SU-DHL-6 (cell line): ENCODE results near the gene WNT5A.

Experiments used
- H2AFZ ChIP-seq: fragments of 200-600 bp; sonication (generic); 2 replicates; pipeline ENCODE4 v1.6.1; 2014; ENCODE audit warnings: low read depth, mild to moderate bottlenecking, moderate library complexity, mixed read lengths, antibody characterized with exemption, low read length; ENCODE audit not compliant: severe bottlenecking
- H3F3A ChIP-seq: fragments of 200-600 bp; shearing (Covaris generic); 2 replicates; pipeline ENCODE4 v1.6.0; 2016; ENCODE audit warnings: antibody characterized with exemption, mild to moderate bottlenecking; ENCODE audit not compliant: insufficient read depth
- H3K27ac ChIP-seq: fragments of 200-600 bp; sonication (generic); 2 replicates; pipeline ENCODE4 v1.5.1; 2016; ENCODE audit warnings: low read depth, mild to moderate bottlenecking, low read length, moderate library complexity, mixed read lengths
- H3K27me3 ChIP-seq: fragments of 200-600 bp; sonication (generic), shearing (Covaris generic); 2 replicates; pipeline ENCODE4 v1.6.0; 2014; ENCODE audit warnings: mild to moderate bottlenecking, low read length
- H3K36me3 ChIP-seq: fragments of 200-600 bp; sonication (generic); 2 replicates; pipeline ENCODE4 v1.6.1; 2014; ENCODE audit warnings: mild to moderate bottlenecking, low read length, mixed read lengths
- H3K4me2 ChIP-seq: fragments of 300-600, 200-600 bp; shearing (Covaris generic), sonication (generic); 2 replicates; pipeline ENCODE4 v1.6.0; 2014; ENCODE audit warnings: low read length, low read depth, mild to moderate bottlenecking; ENCODE audit not compliant: poor library complexity, severe bottlenecking
- H3K4me3 ChIP-seq: fragments of 200-600 bp; sonication (generic); 2 replicates; pipeline ENCODE4 v1.5.1; 2014; ENCODE audit warnings: antibody characterized with exemption, low read length, mild to moderate bottlenecking, mixed read lengths; ENCODE audit not compliant: insufficient read depth, poor library complexity, severe bottlenecking
- H3K79me2 ChIP-seq: fragments of 200-600 bp; sonication (generic); 2 replicates; pipeline ENCODE4 v1.6.1; 2014; ENCODE audit warnings: mild to moderate bottlenecking, low read length, moderate library complexity; ENCODE audit not compliant: insufficient read depth
- H3K9ac ChIP-seq: fragments of 200-600 bp; sonication (generic); 2 replicates; pipeline ENCODE4 v1.7.0; 2014; ENCODE audit warnings: mild to moderate bottlenecking, low read length
- H3K9me2 ChIP-seq: fragments of 200-600 bp; sonication (generic); replicated peaks from 2 replicates; pipeline ENCODE4 v1.6.1; 2014; ENCODE audit warnings: low read length; ENCODE audit not compliant: insufficient read depth
- H3K9me3 ChIP-seq: fragments of 200-600 bp; sonication (generic); 2 replicates; pipeline ENCODE4 v1.6.1; 2014; ENCODE audit warnings: low read length, mixed read lengths; ENCODE audit not compliant: insufficient read depth
- H4K20me1 ChIP-seq: fragments of 200-600 bp; sonication (generic); 2 replicates; pipeline ENCODE4 v1.6.1; 2014; ENCODE audit warnings: low read depth, mild to moderate bottlenecking, antibody characterized with exemption, low read length, moderate library complexity, mixed read lengths
- EZH2phosphoT487 ChIP-seq: fragments of 200-600 bp; sonication (generic), shearing (Covaris generic); conservative IDR thresholded peaks from 2 replicates; pipeline ENCODE4 v1.6.1; 2018; ENCODE audit warnings: mild to moderate bottlenecking, antibody characterized with exemption, low read length, moderate library complexity, mixed read lengths
- TF ChIP-seq, protein P1 (sequence below): fragments of 200-600 bp; sonication (generic); IDR thresholded peaks from one replicate; pipeline ENCODE4 v1.5.1; 2017; ENCODE audit warnings: antibody characterized with exemption, mild to moderate bottlenecking, low read length, moderate library complexity; ENCODE audit not compliant: insufficient read depth, poor library complexity, severe bottlenecking

The WNT5A gene

DNA sequence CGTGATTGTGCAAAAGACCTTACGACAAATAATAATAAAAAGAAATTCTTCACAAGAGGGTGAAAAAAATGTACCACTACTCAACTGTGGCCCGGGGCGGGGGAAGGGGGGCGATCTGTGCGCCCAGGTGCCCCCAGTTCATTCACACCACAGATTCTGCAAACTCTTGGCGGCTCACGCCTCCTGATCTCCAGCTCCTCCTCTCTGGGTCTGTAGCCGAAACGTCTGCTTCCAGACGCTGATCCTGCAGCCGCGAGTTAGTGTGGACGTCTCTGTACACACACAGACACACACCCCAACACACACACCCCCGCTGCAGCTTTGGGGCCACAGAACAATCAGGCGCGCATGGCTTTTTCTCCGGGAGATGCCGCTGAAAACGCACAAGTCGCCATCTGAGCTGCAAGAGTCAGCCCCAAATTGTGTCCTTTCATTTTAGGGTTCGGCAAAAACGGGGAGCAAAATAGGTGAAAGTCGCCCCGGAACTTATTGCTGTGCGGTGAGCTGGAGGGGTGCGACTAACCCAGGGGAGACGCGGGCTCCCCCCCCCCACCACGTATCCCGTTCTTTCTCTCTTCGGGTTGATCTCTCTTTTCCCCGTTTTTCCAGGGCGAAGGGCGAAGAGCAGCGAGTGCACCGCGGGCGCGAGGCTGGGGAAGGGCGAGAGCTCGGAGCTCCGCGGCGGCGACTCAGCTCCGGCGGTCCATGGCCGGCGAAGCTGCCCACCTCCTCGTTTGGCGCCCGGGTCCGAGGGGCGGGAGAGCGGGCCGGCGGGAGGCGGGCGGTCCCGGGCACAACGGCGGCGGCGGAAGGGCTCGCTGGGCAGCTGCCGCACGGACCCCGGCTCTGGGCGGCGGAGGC is 505 bp upstream of the WNT5A start:
- Histone ChIP-seq H3K9ac (no peak overlapping the region), H2AFZ (no peak overlapping the region), H3K27me3 (no peaks in the 10 kb centered on the region), H3K4me2 (peak overlapping the region; percentile 15), H3F3A (no peaks in the 10 kb centered on the region), H3K9me3 (no peaks in the 10 kb centered on the region), H3K9me2 (no peaks in the 10 kb centered on the region), H3K4me3 (no peak overlapping the region), H4K20me1 (no peaks in the 10 kb centered on the region), H3K27ac (no peak overlapping the region), H3K79me2 (no peaks in the 10 kb centered on the region), H3K36me3 (no peaks in the 10 kb centered on the region)
- no peak for TF ChIP-seq EZH2phosphoT487
- TF ChIP-seq, protein P1, sequence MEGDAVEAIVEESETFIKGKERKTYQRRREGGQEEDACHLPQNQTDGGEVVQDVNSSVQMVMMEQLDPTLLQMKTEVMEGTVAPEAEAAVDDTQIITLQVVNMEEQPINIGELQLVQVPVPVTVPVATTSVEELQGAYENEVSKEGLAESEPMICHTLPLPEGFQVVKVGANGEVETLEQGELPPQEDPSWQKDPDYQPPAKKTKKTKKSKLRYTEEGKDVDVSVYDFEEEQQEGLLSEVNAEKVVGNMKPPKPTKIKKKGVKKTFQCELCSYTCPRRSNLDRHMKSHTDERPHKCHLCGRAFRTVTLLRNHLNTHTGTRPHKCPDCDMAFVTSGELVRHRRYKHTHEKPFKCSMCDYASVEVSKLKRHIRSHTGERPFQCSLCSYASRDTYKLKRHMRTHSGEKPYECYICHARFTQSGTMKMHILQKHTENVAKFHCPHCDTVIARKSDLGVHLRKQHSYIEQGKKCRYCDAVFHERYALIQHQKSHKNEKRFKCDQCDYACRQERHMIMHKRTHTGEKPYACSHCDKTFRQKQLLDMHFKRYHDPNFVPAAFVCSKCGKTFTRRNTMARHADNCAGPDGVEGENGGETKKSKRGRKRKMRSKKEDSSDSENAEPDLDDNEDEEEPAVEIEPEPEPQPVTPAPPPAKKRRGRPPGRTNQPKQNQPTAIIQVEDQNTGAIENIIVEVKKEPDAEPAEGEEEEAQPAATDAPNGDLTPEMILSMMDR: no peak

DNA sequence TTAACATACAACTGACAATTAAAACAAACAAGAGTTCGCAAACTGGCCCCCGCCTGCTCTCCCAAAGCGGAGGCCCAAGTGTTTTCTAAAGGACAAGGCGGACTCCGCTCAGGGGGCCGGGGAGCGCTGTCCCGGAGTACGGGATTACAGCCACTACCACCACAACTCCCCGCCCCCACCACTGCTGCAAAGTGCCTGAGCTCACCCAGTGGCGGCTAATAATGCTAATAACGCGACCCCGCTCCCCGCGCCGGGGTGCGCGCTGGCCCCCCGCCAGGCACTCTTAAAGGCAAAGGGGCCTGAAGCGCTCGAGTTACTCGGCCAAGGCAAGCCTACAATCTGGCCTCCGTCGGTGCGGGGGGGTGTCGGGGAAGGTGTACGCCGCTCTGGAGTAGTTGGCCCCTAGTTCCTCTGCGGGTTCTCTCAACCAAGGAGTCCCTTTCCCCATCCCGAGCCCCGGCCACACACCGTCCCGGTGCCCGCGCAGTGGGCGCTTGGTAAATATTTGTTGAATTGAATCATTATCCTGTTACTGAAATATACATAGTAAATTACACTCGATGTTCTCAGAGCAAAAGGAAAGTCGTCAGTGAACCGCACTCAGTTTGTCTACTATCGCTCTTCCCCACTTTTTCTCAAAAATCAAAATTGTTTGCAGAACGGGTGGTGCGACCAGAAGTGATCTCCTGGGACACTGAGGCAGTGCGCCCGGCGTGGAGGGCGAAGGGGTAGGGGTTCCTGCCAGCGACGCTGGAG is 827 bp downstream of the WNT5A start:
- no peak overlapping the region for H3K9ac ChIP-seq
- H2AFZ ChIP-seq: no peak overlapping the region
- TF ChIP-seq, protein P1: no peak
- TF ChIP-seq EZH2phosphoT487: no peak
- H3K9me3 ChIP-seq: no peaks in the 10 kb centered on the region
- H3F3A ChIP-seq: no peaks in the 10 kb centered on the region
- no peaks in the 10 kb centered on the region for H3K9me2 ChIP-seq
- H4K20me1 ChIP-seq: no peaks in the 10 kb centered on the region
- no peaks in the 10 kb centered on the region for H3K79me2 ChIP-seq
- H3K27ac ChIP-seq: no peak overlapping the region
- H3K36me3 ChIP-seq: no peaks in the 10 kb centered on the region
- no peaks in the 10 kb centered on the region for H3K27me3 ChIP-seq
- no peak overlapping the region for H3K4me2 ChIP-seq
- no peak overlapping the region for H3K4me3 ChIP-seq

DNA sequence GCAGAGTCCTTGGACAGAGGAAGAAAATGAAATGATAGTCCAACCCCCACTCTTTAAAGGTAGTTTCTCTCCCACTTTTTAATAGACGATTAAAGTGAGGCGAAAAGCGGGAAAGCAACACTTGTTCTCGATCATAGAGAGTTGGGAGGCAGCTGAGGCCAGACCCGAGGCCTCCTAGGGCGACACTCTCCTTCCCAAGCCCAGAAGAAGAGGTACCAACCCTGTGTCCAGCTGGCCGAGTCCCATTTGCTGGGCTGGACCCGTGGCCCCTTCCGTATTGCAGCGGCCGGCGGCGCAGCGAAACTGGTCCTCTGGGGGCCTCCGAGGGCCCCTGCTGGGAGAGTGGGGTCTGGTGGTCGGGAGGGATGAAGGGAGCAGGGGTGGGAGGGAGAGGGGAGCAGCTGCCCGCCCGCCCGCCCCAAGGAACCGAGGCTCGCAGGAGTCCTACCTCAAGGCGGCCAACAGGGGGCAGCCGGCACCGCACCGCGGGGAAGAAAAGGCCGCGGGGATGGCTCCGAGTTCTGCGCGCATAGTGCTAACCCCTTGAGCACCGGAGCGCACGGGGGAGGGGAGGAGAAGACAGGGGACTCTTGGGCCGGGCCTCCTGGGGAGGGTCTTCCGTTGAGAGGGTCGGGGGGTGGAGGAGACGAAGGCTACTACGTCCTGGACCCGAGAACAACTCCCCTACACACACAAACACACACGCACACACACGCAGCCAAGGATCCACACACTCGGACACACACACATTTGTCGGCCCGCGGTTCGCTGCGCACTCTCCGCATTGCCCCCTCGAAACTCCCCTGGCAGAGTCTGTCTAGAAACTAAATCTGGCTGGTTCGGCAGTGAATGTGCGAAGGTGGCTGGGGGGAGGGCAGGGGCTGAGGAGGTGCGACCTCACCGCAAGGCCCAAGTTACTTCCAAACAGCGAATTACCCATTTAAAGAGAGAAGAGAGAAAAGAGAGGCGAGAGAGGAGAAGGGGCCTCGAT is 2.0 kb downstream of the WNT5A start:
- TF ChIP-seq, protein P1: no peak
- TF ChIP-seq EZH2phosphoT487: 0 out of 2 replicates have a peak, but pooled peaks have one; percentile 74
- Histone ChIP-seq H4K20me1 (no peaks in the 10 kb centered on the region), H3K9ac (no peak overlapping the region), H3K9me2 (no peaks in the 10 kb centered on the region), H3K4me2 (no peak overlapping the region), H3K36me3 (no peaks in the 10 kb centered on the region), H2AFZ (no peak overlapping the region), H3K79me2 (no peaks in the 10 kb centered on the region), H3F3A (no peaks in the 10 kb centered on the region), H3K9me3 (no peaks in the 10 kb centered on the region), H3K4me3 (no peak overlapping the region), H3K27me3 (no peaks in the 10 kb centered on the region), H3K27ac (no peak overlapping the region)
